K562 (cell line): ENCODE measurements around the gene RGMA. TPM values are rescaled to one million over a fixed set of nuclear protein-coding genes. Genes with fewer than 3 reads are reported as not detected.

Source experiments
- ATAC-seq: fragments of 200-7000 bp; cut with Tn5 transposase; 3 replicates; pipeline ENCODE4 v1.9.1; 2020; ENCODE audit warnings: moderate library complexity
- BruUV-seq: library from RNA; stranded (reverse); fragments of 400-500 nt; replicated peaks from 2 replicates; lab custom pipeline; 2021; lab: Mats Ljungman, UMichigan
- CTCF ChIA-PET: fragments of 300-600 bp; formaldehyde crosslinking; extraction: SDS; loops from one replicate; lab custom pipeline; 2021; ENCODE audit warnings: low intra/inter-chr PET ratio; lab: Yijun Ruan, JAX
- POLR2A ChIA-PET: fragments of 300-600, 350-650 bp; sonication (Branson Sonifier 250); formaldehyde crosslinking; extraction: SDS; loops from one replicate; lab custom pipeline; 2021; ENCODE audit warnings: antibody characterized with exemption, inconsistent platforms; lab: Yijun Ruan, JAX
- DNase-seq, 4 experiments: peaks; one replicate each; pipeline versions ENCODE4 v3.0.0 to v3.0.0-alpha.2; 2011 to 2018; ENCODE audit warnings: low spot score in 3 of 4, mixed read lengths in 3 of 4; ENCODE audit errors: extremely low read depth in 1 of 4
- FAIRE-seq: peaks from 2 replicates; lab custom pipeline; 2011; peaks lifted over from hg19 to GRCh38; lab: Jason Lieb, UNC
- H2AFZ ChIP-seq: 2 replicates; pipeline ENCODE4 v1.6.0; 2011; ENCODE audit warnings: low read depth, low read length, control low read depth, inconsistent platforms
- H3K27ac ChIP-seq: fragments of 200-600 bp; 3 replicates; pipeline ENCODE4 v1.8.0; 2011; ENCODE audit warnings: low read depth, mild to moderate bottlenecking, control low read depth, inconsistent platforms, low read length, moderate library complexity, mixed read lengths; ENCODE audit errors: extremely low read depth
- H3K27me3 ChIP-seq, 2 experiments: fragments of 300-600 bp in 1 of 2; 2 replicates in 1 of 2; 3 replicates in 1 of 2; pipeline versions ENCODE4 v1.6.0 to v1.8.0; 2011; ENCODE audit warnings: inconsistent platforms in 2 of 2, low read length in 2 of 2, mild to moderate bottlenecking in 1 of 2, mixed read lengths in 1 of 2, moderate library complexity in 1 of 2; ENCODE audit not compliant: control insufficient read depth in 2 of 2, insufficient read depth in 2 of 2
- H3K36me3 ChIP-seq: fragments of 300-600 bp; 3 replicates; pipeline ENCODE4 v1.8.0; 2011; ENCODE audit warnings: mild to moderate bottlenecking, low read length, inconsistent platforms; ENCODE audit not compliant: control insufficient read depth, insufficient read depth
- H3K4me1 ChIP-seq, 2 experiments: fragments of 200-600 bp in 1 of 2; replicated peaks in 1 of 2; 2 replicates in 1 of 2; 3 replicates in 1 of 2; pipeline versions ENCODE4 v1.5.1 to v1.8.0; 2011; ENCODE audit warnings: inconsistent platforms in 2 of 2, low read length in 2 of 2, mild to moderate bottlenecking in 1 of 2, mixed read lengths in 1 of 2, moderate library complexity in 1 of 2; ENCODE audit not compliant: control insufficient read depth in 2 of 2, insufficient read depth in 2 of 2
- H3K4me2 ChIP-seq: 2 replicates; pipeline ENCODE4 v1.6.1; 2011; ENCODE audit warnings: low read length, control low read depth, inconsistent platforms, mixed read lengths; ENCODE audit not compliant: insufficient read depth
- H3K4me3 ChIP-seq: fragments of 200-600 bp; sonication (generic), shearing (Covaris generic); 2 replicates; pipeline ENCODE4 v1.5.1; 2016; ENCODE audit warnings: control low read depth, inconsistent platforms
- H3K79me2 ChIP-seq: fragments of 200-600 bp; 3 replicates; pipeline ENCODE4 v1.8.0; 2011; ENCODE audit warnings: low read length, inconsistent platforms; ENCODE audit not compliant: control insufficient read depth, insufficient read depth
- H3K9ac ChIP-seq, 2 experiments: 2 replicates each; pipeline versions ENCODE4 v1.6.0 to v1.6.1; 2011; ENCODE audit warnings: low read depth in 2 of 2, low read length in 2 of 2, control low read depth in 1 of 2, inconsistent platforms in 1 of 2, mild to moderate bottlenecking in 1 of 2, mixed read lengths in 1 of 2; ENCODE audit not compliant: insufficient read depth in 1 of 2
- H3K9me1 ChIP-seq: one replicate; pipeline ENCODE4 v1.6.0; 2011; ENCODE audit warnings: inconsistent platforms, mild to moderate bottlenecking, low read length, moderate library complexity; ENCODE audit not compliant: control insufficient read depth, insufficient read depth
- H3K9me3 ChIP-seq: replicated peaks from 2 replicates; pipeline ENCODE4 v1.5.1; 2011; ENCODE audit warnings: low read depth, low read length, inconsistent platforms; ENCODE audit not compliant: control insufficient read depth, insufficient read depth
- H4K20me1 ChIP-seq: replicated peaks from 2 replicates; pipeline ENCODE4 v1.6.1; 2011; ENCODE audit warnings: low read length, inconsistent platforms, mixed read lengths; ENCODE audit not compliant: control insufficient read depth, insufficient read depth
- CEBPB ChIP-seq: fragments of 450-650 bp; IDR thresholded peaks from 2 replicates; pipeline ENCODE4 v1.6.1; 2016; ENCODE audit warnings: missing genetic modification characterization, missing compliant biosample characterization
- CTCF ChIP-seq, 3 experiments: IDR thresholded peaks in 2 of 3; conservative IDR thresholded peaks in 1 of 3; 2 replicates each; pipeline ENCODE4 v1.5.1; 2011 to 2012; ENCODE audit warnings: low read length in 3 of 3, mild to moderate bottlenecking in 3 of 3, control low read depth in 2 of 3, improper control_type of control experiment in 1 of 3, inconsistent platforms in 1 of 3, low read depth in 1 of 3, mixed read lengths in 1 of 3, moderate library complexity in 1 of 3; ENCODE audit not compliant: insufficient read depth in 2 of 3
- ELF2 ChIP-seq: fragments of 250-450 bp; sonication (Bioruptor Pico); IDR thresholded peaks from 2 replicates; pipeline ENCODE4 v1.5.0; 2021; ENCODE audit warnings: mild to moderate bottlenecking
- ETV6 ChIP-seq, 3 experiments: fragments of 150-350 bp in 1 of 3; sonication (generic) in 1 of 3; formaldehyde crosslinking in 1 of 3; IDR thresholded peaks; 2 replicates each; pipeline versions ENCODE4 v1.6.1 to v1.8.0; 2014 to 2022; ENCODE audit warnings: borderline replicate concordance in 2 of 3, low read depth in 2 of 3, antibody characterized with exemption in 1 of 3, low read length in 1 of 3, mild to moderate bottlenecking in 1 of 3, missing genetic modification reagents in 1 of 3
- EZH2 ChIP-seq: IDR thresholded peaks from 2 replicates; pipeline ENCODE4 v1.6.1; 2012; ENCODE audit warnings: low read depth, mild to moderate bottlenecking, inconsistent platforms, low read length, borderline replicate concordance
- KAT2B ChIP-seq: IDR thresholded peaks from one replicate; pipeline ENCODE4 v1.6.1; 2012; ENCODE audit warnings: low read depth, mild to moderate bottlenecking, control low read depth, inconsistent platforms, low read length, moderate library complexity
- MBD2 ChIP-seq: sonication (generic); IDR thresholded peaks from 2 replicates; pipeline ENCODE4 v1.6.1; 2016; ENCODE audit warnings: low read depth, borderline replicate concordance
- NCOA6 ChIP-seq: fragments of 450-650 bp; IDR thresholded peaks from 2 replicates; pipeline ENCODE4 v1.6.1; 2017; ENCODE audit warnings: mild to moderate bottlenecking
- NR2F6 ChIP-seq: fragments of 450-650 bp; formaldehyde crosslinking; IDR thresholded peaks from 2 replicates; pipeline ENCODE4 v1.4.0; 2020; ENCODE audit warnings: mild to moderate bottlenecking
- NRF1 ChIP-seq, 2 experiments: fragments of 450-650 bp; IDR thresholded peaks in 1 of 2; conservative IDR thresholded peaks in 1 of 2; 2 replicates each; pipeline ENCODE4 v1.6.1; 2014; ENCODE audit warnings: mild to moderate bottlenecking in 2 of 2
- RAD21 ChIP-seq, 2 experiments: fragments of 250-450 bp in 1 of 2; fragments of 450-650 bp in 1 of 2; sonication (Bioruptor Pico) in 1 of 2; formaldehyde crosslinking in 1 of 2; IDR thresholded peaks in 1 of 2; conservative IDR thresholded peaks in 1 of 2; 2 replicates each; pipeline versions ENCODE4 v1.4.0 to v1.8.0; 2020 to 2022; ENCODE audit warnings: mild to moderate bottlenecking in 2 of 2, moderate library complexity in 1 of 2
- SMC3 ChIP-seq: conservative IDR thresholded peaks from 2 replicates; pipeline ENCODE4 v1.6.1; 2011; ENCODE audit warnings: low read depth, low read length, improper control_type of control experiment; ENCODE audit not compliant: insufficient read depth
- SRSF9 ChIP-seq: fragments of 200-400 bp; formaldehyde crosslinking; IDR thresholded peaks from 2 replicates; pipeline ENCODE4 v1.6.1; 2017; ENCODE audit warnings: low read depth, low read length, borderline replicate concordance
- ZNF551 ChIP-seq: fragments of 250-450 bp; sonication (Bioruptor Pico); IDR thresholded peaks from 2 replicates; pipeline ENCODE4 v1.5.0; 2021; ENCODE audit warnings: mild to moderate bottlenecking, moderate library complexity
- ZNF644 ChIP-seq: fragments of 200-800 bp; sonication (Bioruptor generic); IDR thresholded peaks from 2 replicates; pipeline ENCODE4 v1.6.1; 2016; ENCODE audit warnings: low read depth, missing genetic modification characterization, missing compliant biosample characterization
- WGBS: fragments of 100-300 bp; shearing (Covaris generic); methylation state at CpG from one replicate; pipeline ENCODE4 v1.1.6; 2016; ENCODE audit warnings: low coverage, mixed read lengths; ENCODE audit not compliant: insufficient coverage; ENCODE audit errors: missing lambda C conversion rate; 5-methylcytosine and 5-hydroxymethylcytosine counted together
- in situ Hi-C: fragments of 300-500 bp; cut with MboI; formaldehyde crosslinking; loops from 4 replicates; pipeline ENCODE4 v1.15.0; 2018; ENCODE audit warnings: inconsistent platforms, mixed read lengths
- intact Hi-C: fragments of 100-400 bp; cut with micrococcal nuclease; formaldehyde crosslinking; loops from 2 replicates; pipeline ENCODE4 v1.14.2; 2022
- polyA plus RNA-seq, 8 experiments: library from polyadenylated mRNA; depleted of rRNA in 4 of 8; stranded (reverse) in 5 of 8; unstranded in 3 of 8; fragments of >200 nt; fragmentation: Nextera tagmentation in 2 of 8; fragmentation: Illumina TruSeq in 1 of 8; extraction: Ambion mirVana in 2 of 8; extraction: Trizol in 1 of 8; gene quantifications; 2 replicates each; pipeline versions ENCODE4 v1.2.1 to v1.2.3, GENCODE V29; 2011 to 2014; ENCODE audit warnings: inconsistent platforms in 1 of 8, missing spikeins in 1 of 8
- total RNA-seq, 7 experiments: library from RNA; depleted of rRNA in 6 of 7; stranded (reverse); fragments of >200 nt in 6 of 7; fragmentation: Illumina TruSeq in 2 of 7; extraction: Trizol in 2 of 7; gene quantifications; 2 replicates each; pipeline versions ENCODE4 v1.2.1 to v1.2.3, GENCODE V29; 2011 to 2021; ENCODE audit warnings: low replicate concordance in 1 of 7
- TF ChIP-seq, protein P1 (sequence below): fragments of 250-450 bp; sonication (Bioruptor Pico); IDR thresholded peaks from 2 replicates; pipeline ENCODE4 v1.8.0; 2021; ENCODE audit warnings: mild to moderate bottlenecking, moderate library complexity

RGMA gene
- total and polyA plus RNA-seq, 9 of the 15 experiments (the other 6 are each of a cell fraction or from before 2014, with no cell fraction given) = 0.03 to 0.05 (median 0.03) TPM; not detected in 6

GRCh38 chr15:93052090-93052879 lies 36.7 kb downstream of the RGMA start:
- Histone ChIP-seq H3K27ac (no peak overlapping the region), H3K9me3 (no peaks in the 10 kb centered on the region), H3K9me1 (no peaks in the 10 kb centered on the region), H3K36me3 (no peaks in the 10 kb centered on the region), H3K4me1 (peaks cover 0 to 21% of the 10 kb centered on the region in 2 experiments; a peak in 2 of 5 replicates), H3K4me3 (no peak overlapping the region), H2AFZ (no peak overlapping the region), H3K9ac (no peak overlapping the region), H3K79me2 (no peaks in the 10 kb centered on the region), H4K20me1 (0 out of 2 replicates have a peak, but pooled peaks cover 13% of the 10 kb centered on the region), H3K27me3 (peaks cover 57 to 93% of the 10 kb centered on the region in 2 experiments; a peak in 4 of 5 replicates), H3K4me2 (peak overlapping the region; percentile 23)
- POLR2A ChIA-PET = interaction anchor here (0.6 to 1.1 kb wide), 2 partner anchors 9 to 133 kb away, joined by 3 to 4 read pairs; no protein-coding TSS in a partner anchor
- DNase-seq (peak; percentile 41 to 53 (median 50)), ATAC-seq (peak; percentile 82), FAIRE-seq (no peak)
- CTCF ChIA-PET = interaction anchor here (1.3 kb wide), 1 partner anchor 21 kb away, joined by 3 read pairs; no protein-coding TSS in a partner anchor
- intact Hi-C loops = loop anchor here (2.0 to 10.0 kb wide), 2 partner anchors 15 to 317 kb away; no protein-coding TSS in a partner anchor
- BruUV-seq = no TSS peak
- in situ Hi-C loops = no loop called here
- 4% methylated on average over 34 of the region's 39 CpGs for WGBS
- TF ChIP-seq MBD2 (no peak), SMC3 (peak; percentile 36; the same call in 1 of the 2 replicates), RAD21 (CRISPR knock-in tag; conservative IDR thresholded peaks at IDR 0.05 in 1 of 2, IDR thresholded peaks at IDR 0.05 in 1 of 2) (peak; percentile 29 to 65), ZNF551 (no peak), NRF1 (conservative IDR thresholded peaks at IDR 0.05 in 1 of 2, IDR thresholded peaks at IDR 0.05 in 1 of 2) (peak; percentile 80 to 83), CEBPB (tag) (no peak), KAT2B (no peak), ETV6 (IDR thresholded peaks at IDR 0.05; ENCODE audit: borderline replicate concordance in 1 of 2, low read depth in 2 of 2, low read length in 1 of 2) (no peak), ETV6 (CRISPR knock-in tag; IDR thresholded peaks at IDR 0.05; ENCODE audit: borderline replicate concordance) (no peak), NCOA6 (no peak), SRSF9 (no peak), EZH2 (0 out of 2 replicates have a peak, but pooled peaks have one; percentile 49), ZNF644 (tag) (no peak), ELF2 (no peak), CTCF (IDR thresholded peaks at IDR 0.05 in 2 of 3, conservative IDR thresholded peaks at IDR 0.05 in 1 of 3; ENCODE audit: insufficient read depth in 2 of 3, low read depth in 1 of 3, low read length in 3 of 3) (peak; percentile 72 to 77 (median 76)), NR2F6 (no peak)
- TF ChIP-seq, protein P1, sequence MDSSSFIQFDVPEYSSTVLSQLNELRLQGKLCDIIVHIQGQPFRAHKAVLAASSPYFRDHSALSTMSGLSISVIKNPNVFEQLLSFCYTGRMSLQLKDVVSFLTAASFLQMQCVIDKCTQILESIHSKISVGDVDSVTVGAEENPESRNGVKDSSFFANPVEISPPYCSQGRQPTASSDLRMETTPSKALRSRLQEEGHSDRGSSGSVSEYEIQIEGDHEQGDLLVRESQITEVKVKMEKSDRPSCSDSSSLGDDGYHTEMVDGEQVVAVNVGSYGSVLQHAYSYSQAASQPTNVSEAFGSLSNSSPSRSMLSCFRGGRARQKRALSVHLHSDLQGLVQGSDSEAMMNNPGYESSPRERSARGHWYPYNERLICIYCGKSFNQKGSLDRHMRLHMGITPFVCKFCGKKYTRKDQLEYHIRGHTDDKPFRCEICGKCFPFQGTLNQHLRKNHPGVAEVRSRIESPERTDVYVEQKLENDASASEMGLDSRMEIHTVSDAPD (CRISPR knock-in tag) = no peak
